ENCODE measurements around the gene IFFO2. TPM values are rescaled to one million over a fixed set of nuclear protein-coding genes. Genes with fewer than 3 reads are reported as not detected.

Gene IFFO2
- total and polyA plus RNA-seq, 2 donors (not counting 3 experiments of a cell fraction or from before 2014, with no cell fraction given), result 31.1 to 31.3 TPM

DNA sequence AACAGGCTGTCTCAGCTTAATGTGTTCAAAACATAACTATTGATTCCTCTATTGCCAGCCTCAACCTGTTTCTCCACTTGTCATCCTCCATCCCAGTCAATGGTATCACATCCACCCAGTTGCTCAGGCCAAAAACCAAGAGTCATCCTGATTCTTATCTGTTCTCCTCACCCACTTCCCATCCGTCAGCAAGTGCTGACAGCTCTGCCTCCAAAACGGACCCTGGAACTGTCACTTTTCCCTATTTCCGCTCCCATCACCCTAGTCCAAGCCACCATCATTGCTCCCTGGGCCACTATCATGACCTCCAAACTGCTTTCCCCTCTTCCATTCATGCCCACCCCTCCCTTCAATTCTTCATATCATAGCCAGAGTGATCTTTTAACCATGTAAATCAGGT, 36.2 kb upstream of the IFFO2 start:
- Histone ChIP-seq H3K27ac (ENCODE audit: insufficient read depth, low read depth, low read length) (no peak overlapping the region), H3K36me3 (ENCODE audit: control insufficient read depth in 2 of 2, extremely low read depth in 1 of 2, insufficient read depth in 2 of 2, low read length in 2 of 2) (no peaks in the 10 kb centered on the region), H3K9ac (replicated peaks; ENCODE audit: extremely low read depth, insufficient read depth, low read length) (no peak overlapping the region), H3K9me1 (replicated peaks; ENCODE audit: control insufficient read depth, extremely low read depth, insufficient read depth, low read length) (no peaks in the 10 kb centered on the region), H3K4me1 (ENCODE audit: control insufficient read depth, extremely low read depth, insufficient read depth, low read length) (no peaks in the 10 kb centered on the region), H3K4me3 (replicated peaks in 1 of 3; ENCODE audit: insufficient read depth in 1 of 3, low read depth in 1 of 3, low read length in 3 of 3) (no peak overlapping the region), H3K4me2 (ENCODE audit: insufficient read depth, low read length) (no peak overlapping the region), H3K9me3 (replicated peaks; ENCODE audit: control insufficient read depth, insufficient read depth, low read length) (no peaks in the 10 kb centered on the region), H2AFZ (ENCODE audit: low read depth, low read length) (no peak overlapping the region), H3K79me2 (ENCODE audit: control insufficient read depth, insufficient read depth, low read length) (no peaks in the 10 kb centered on the region), H3K27me3 (ENCODE audit: control insufficient read depth in 2 of 2, insufficient read depth in 2 of 2, low read length in 2 of 2) (peaks cover 0 to 2% of the 10 kb centered on the region in 2 experiments), H4K20me1 (replicated peaks; ENCODE audit: control insufficient read depth, extremely low read depth, insufficient read depth, low read length) (no peaks in the 10 kb centered on the region)
- intact Hi-C loops (cut with micrococcal nuclease), result no loop called here
- ChIA-PET CTCF (no interaction called here), POLR2A (no interaction called here)
- no TSS peak for BruUV-seq (replicated peaks)
- FAIRE-seq (no peak), DNase-seq (ENCODE audit: low read depth, low spot score) (no peak)
- dilution Hi-C loops (cut with MboI; ENCODE audit: extremely low pct_ligation_motif_present, low sequenced_read_pairs), result no loop called here
- TF ChIP-seq EZH2 (IDR thresholded peaks at IDR 0.05; ENCODE audit: borderline replicate concordance, low read depth, low read length, severe bottlenecking), result no peak
- TF ChIP-seq, protein P1, sequence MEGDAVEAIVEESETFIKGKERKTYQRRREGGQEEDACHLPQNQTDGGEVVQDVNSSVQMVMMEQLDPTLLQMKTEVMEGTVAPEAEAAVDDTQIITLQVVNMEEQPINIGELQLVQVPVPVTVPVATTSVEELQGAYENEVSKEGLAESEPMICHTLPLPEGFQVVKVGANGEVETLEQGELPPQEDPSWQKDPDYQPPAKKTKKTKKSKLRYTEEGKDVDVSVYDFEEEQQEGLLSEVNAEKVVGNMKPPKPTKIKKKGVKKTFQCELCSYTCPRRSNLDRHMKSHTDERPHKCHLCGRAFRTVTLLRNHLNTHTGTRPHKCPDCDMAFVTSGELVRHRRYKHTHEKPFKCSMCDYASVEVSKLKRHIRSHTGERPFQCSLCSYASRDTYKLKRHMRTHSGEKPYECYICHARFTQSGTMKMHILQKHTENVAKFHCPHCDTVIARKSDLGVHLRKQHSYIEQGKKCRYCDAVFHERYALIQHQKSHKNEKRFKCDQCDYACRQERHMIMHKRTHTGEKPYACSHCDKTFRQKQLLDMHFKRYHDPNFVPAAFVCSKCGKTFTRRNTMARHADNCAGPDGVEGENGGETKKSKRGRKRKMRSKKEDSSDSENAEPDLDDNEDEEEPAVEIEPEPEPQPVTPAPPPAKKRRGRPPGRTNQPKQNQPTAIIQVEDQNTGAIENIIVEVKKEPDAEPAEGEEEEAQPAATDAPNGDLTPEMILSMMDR (IDR thresholded peaks at IDR 0.05; ENCODE audit: extremely low read depth in 1 of 2, insufficient read depth in 1 of 2, low read depth in 1 of 2, low read length in 2 of 2), result no peak
- TF ChIP-seq GATA2 (IDR thresholded peaks at IDR 0.05; ENCODE audit: insufficient read depth, insufficient read length, low read depth, low read length), result no peak

DNA sequence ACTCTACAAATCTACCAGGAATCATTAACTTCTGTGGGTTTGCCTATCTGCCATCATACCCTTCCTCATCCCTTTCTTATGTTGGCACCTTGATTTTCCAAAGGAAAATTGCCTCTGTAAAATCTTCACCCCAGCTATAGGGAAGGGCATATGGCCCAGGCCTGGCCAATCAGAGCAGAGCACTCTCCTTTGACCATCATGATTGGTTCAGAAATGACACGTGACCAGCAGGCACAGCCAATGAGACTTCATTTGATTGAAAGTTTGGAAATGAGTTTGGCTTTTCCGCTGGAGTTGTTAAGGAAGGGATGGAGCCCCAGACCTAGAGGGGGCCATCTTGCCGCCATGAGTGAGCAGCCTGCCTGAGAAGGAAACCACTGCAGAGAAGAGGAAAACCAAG, 35.1 kb upstream of the IFFO2 start:
- H3K79me2 ChIP-seq (ENCODE audit: control insufficient read depth, insufficient read depth, low read length), result no peaks in the 10 kb centered on the region
- no peak for DNase-seq (ENCODE audit: low read depth, low spot score)
- H3K9ac ChIP-seq (replicated peaks; ENCODE audit: extremely low read depth, insufficient read depth, low read length), result no peak overlapping the region
- H3K27me3 ChIP-seq (ENCODE audit: control insufficient read depth in 2 of 2, insufficient read depth in 2 of 2, low read length in 2 of 2), result peaks cover 0 to 6% of the 10 kb centered on the region in 2 experiments
- FAIRE-seq, result no peak
- dilution Hi-C loops (cut with MboI; ENCODE audit: extremely low pct_ligation_motif_present, low sequenced_read_pairs), result no loop called here
- H2AFZ ChIP-seq (ENCODE audit: low read depth, low read length), result no peak overlapping the region
- no peak overlapping the region for H3K4me2 ChIP-seq (ENCODE audit: insufficient read depth, low read length)
- no peaks in the 10 kb centered on the region for H4K20me1 ChIP-seq (replicated peaks; ENCODE audit: control insufficient read depth, extremely low read depth, insufficient read depth, low read length)
- H3K4me3 ChIP-seq (replicated peaks in 1 of 3; ENCODE audit: insufficient read depth in 1 of 3, low read depth in 1 of 3, low read length in 3 of 3), result no peak overlapping the region
- intact Hi-C loops (cut with micrococcal nuclease), result no loop called here
- no peak overlapping the region for H3K27ac ChIP-seq (ENCODE audit: insufficient read depth, low read depth, low read length)
- H3K9me3 ChIP-seq (replicated peaks; ENCODE audit: control insufficient read depth, insufficient read depth, low read length), result no peaks in the 10 kb centered on the region
- H3K36me3 ChIP-seq (ENCODE audit: control insufficient read depth in 2 of 2, extremely low read depth in 1 of 2, insufficient read depth in 2 of 2, low read length in 2 of 2), result no peaks in the 10 kb centered on the region
- BruUV-seq (replicated peaks), result no TSS peak
- no peak for TF ChIP-seq EZH2 (IDR thresholded peaks at IDR 0.05; ENCODE audit: borderline replicate concordance, low read depth, low read length, severe bottlenecking)
- TF ChIP-seq MYC (IDR thresholded peaks at IDR 0.05; ENCODE audit: low read depth, low read length), result no peak
- TF ChIP-seq FOS (IDR thresholded peaks at IDR 0.05; ENCODE audit: borderline replicate concordance, insufficient read depth, low read length), result no peak
- no peak for TF ChIP-seq POLR2A (IDR thresholded peaks at IDR 0.05; ENCODE audit: low read depth, low read length)
- no peak for TF ChIP-seq GATA2 (IDR thresholded peaks at IDR 0.05; ENCODE audit: insufficient read depth, insufficient read length, low read depth, low read length)
- TF ChIP-seq JUN (IDR thresholded peaks at IDR 0.05; ENCODE audit: borderline replicate concordance, insufficient read depth, insufficient read length, low read depth), result no peak
- TF ChIP-seq POLR2AphosphoS5 (IDR thresholded peaks at IDR 0.05; ENCODE audit: insufficient read depth, low read depth, low read length), result no peak
- TF ChIP-seq, protein P1 (IDR thresholded peaks at IDR 0.05; ENCODE audit: extremely low read depth in 1 of 2, insufficient read depth in 1 of 2, low read depth in 1 of 2, low read length in 2 of 2), result no peak
- TF ChIP-seq, protein P2, sequence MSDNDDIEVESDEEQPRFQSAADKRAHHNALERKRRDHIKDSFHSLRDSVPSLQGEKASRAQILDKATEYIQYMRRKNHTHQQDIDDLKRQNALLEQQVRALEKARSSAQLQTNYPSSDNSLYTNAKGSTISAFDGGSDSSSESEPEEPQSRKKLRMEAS (IDR thresholded peaks at IDR 0.05; ENCODE audit: insufficient read depth, insufficient read length), result no peak
- POLR2A ChIA-PET, result no interaction called here
- CTCF ChIA-PET, result no interaction called here
- H3K4me1 ChIP-seq (ENCODE audit: control insufficient read depth, extremely low read depth, insufficient read depth, low read length), result no peaks in the 10 kb centered on the region
- H3K9me1 ChIP-seq (replicated peaks; ENCODE audit: control insufficient read depth, extremely low read depth, insufficient read depth, low read length), result no peaks in the 10 kb centered on the region
